ENCODE data around the gene ARFRP1.
A peak's percentile ranks its signal among the peaks of the same experiment; 100 is the strongest.

Gene ARFRP1

GRCh38 chr20:63701329-63702035 lies 6.3 kb downstream of the ARFRP1 start:
- DNase-seq (ENCODE audit: low read depth): no peak

- DNase-seq (ENCODE audit: low read depth): no peak
Measured at GRCh38 chr20:63701051-63701328, 6.8 kb downstream of the ARFRP1 start.

- DNase-seq (ENCODE audit: low read depth): no peak
Measured at GRCh38 chr20:63700199-63701050, 7.4 kb downstream of the ARFRP1 start.

GRCh38 chr20:63699466-63700198 lies 8.1 kb downstream of the ARFRP1 start:
- DNase-seq (ENCODE audit: low read depth): no peak

GRCh38 chr20:63698739-63699465 lies 8.9 kb downstream of the ARFRP1 start:
- DNase-seq (ENCODE audit: low read depth): peak; percentile 71

GRCh38 chr20:63697868-63698545 lies 9.8 kb downstream of the ARFRP1 start:
- DNase-seq (ENCODE audit: low read depth): no peak

GRCh38 chr20:63697357-63697867 lies 10.4 kb downstream of the ARFRP1 start:
- DNase-seq (ENCODE audit: low read depth): no peak

GRCh38 chr20:63696628-63697356 lies 11.0 kb downstream of the ARFRP1 start, which contains the start of gene TNFRSF6B:
TSS of gene TNFRSF6B (plus strand) at chr20:63696652. CDS start at chr20:63696768, 116 bp downstream.
- DNase-seq (ENCODE audit: low read depth): no peak

GRCh38 chr20:63696306-63696627 lies 11.5 kb downstream of the ARFRP1 start:
- no peak for DNase-seq (ENCODE audit: low read depth)

GRCh38 chr20:63695424-63696305 lies 12.1 kb downstream of the ARFRP1 start:
- no peak for DNase-seq (ENCODE audit: low read depth)

GRCh38 chr20:63694584-63695423 lies 13.0 kb downstream of the ARFRP1 start:
- DNase-seq (ENCODE audit: low read depth): no peak

GRCh38 chr20:63693733-63694583 lies 13.8 kb downstream of the ARFRP1 start:
- no peak for DNase-seq (ENCODE audit: low read depth)

GRCh38 chr20:63693083-63693732 lies 14.6 kb downstream of the ARFRP1 start:
- no peak for DNase-seq (ENCODE audit: low read depth)

GRCh38 chr20:63692436-63693082 lies 15.2 kb downstream of the ARFRP1 start:
- DNase-seq (ENCODE audit: low read depth): no peak

GRCh38 chr20:63691711-63692435 lies 15.9 kb downstream of the ARFRP1 start:
- DNase-seq (ENCODE audit: low read depth): no peak

Data from fibroblast of the conjunctiva (primary cell).